Breast epithelium (tissue), 3 donors: ENCODE measurements around the gene CCDC9B.

Source experiments
- POLR2A ChIP-seq: fragments of 450-650 bp; IDR thresholded peaks from one replicate; pipeline ENCODE4 v1.6.1; 2016; ENCODE audit warnings: antibody characterized with exemption, mild to moderate bottlenecking, moderate library complexity
- POLR2AphosphoS5 ChIP-seq, 3 donors: sonication (generic); formaldehyde crosslinking; IDR thresholded peaks; one replicate each; pipeline ENCODE4 v1.6.1; 2017; ENCODE audit warnings: antibody characterized with exemption in 3 of 3
- TF ChIP-seq, protein P1 (sequence below), 3 donors: fragments of 450-650 bp; IDR thresholded peaks; one replicate each; pipeline ENCODE4 v1.5.1; 2016 to 2017; ENCODE audit warnings: antibody characterized with exemption in 3 of 3, mild to moderate bottlenecking in 3 of 3, moderate library complexity in 3 of 3

DNA sequence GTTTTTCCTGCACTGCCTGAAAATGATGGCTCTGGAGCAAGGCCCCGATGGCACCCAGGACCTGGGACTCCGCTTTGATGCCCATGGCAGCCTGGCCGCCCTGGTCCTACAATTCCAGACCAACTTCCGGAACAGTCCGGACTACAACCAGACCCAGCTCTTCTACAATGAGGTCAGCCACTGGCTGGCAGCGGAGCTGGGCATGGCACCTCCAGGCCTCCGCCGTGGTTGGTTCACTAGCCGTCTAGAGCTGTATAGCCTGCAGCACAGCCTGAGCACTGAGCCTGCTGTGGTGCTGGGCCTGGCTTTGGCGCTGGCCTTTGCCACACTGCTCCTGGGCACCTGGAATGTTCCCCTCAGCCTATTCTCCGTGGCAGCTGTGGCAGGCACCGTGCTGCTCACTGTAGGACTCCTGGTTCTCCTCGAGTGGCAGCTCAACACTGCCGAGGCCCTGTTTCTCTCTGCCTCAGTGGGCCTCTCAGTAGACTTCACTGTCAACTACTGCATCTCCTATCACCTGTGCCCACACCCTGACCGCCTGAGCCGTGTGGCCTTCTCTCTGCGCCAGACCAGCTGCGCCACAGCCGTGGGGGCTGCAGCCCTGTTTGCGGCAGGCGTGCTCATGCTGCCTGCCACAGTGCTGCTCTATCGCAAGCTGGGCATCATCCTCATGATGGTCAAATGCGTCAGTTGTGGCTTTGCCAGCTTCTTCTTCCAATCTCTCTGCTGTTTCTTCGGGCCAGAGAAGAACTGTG is 28.2 kb upstream of the CCDC9B start:
- TF ChIP-seq, protein P1, sequence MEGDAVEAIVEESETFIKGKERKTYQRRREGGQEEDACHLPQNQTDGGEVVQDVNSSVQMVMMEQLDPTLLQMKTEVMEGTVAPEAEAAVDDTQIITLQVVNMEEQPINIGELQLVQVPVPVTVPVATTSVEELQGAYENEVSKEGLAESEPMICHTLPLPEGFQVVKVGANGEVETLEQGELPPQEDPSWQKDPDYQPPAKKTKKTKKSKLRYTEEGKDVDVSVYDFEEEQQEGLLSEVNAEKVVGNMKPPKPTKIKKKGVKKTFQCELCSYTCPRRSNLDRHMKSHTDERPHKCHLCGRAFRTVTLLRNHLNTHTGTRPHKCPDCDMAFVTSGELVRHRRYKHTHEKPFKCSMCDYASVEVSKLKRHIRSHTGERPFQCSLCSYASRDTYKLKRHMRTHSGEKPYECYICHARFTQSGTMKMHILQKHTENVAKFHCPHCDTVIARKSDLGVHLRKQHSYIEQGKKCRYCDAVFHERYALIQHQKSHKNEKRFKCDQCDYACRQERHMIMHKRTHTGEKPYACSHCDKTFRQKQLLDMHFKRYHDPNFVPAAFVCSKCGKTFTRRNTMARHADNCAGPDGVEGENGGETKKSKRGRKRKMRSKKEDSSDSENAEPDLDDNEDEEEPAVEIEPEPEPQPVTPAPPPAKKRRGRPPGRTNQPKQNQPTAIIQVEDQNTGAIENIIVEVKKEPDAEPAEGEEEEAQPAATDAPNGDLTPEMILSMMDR (IDR thresholded peaks at IDR 0.05) = no peak
- TF ChIP-seq POLR2A (no peak), POLR2AphosphoS5 (IDR thresholded peaks at IDR 0.05) (no peak)
